SK-N-SH treated with all-trans-retinoic acid at 6 μM for 48 hours (cell line): ENCODE measurements around the gene RIT1.

Experiments used
- ATAC-seq: fragments of 200-7000 bp; cut with Tn5 transposase; 3 replicates; pipeline ENCODE4 v1.9.1; 2020; ENCODE audit warnings: mild to moderate bottlenecking, moderate library complexity
- ARNTL ChIP-seq: fragments of 450-650 bp; formaldehyde crosslinking; IDR thresholded peaks from 2 replicates; pipeline ENCODE4 v1.5.0; 2020; ENCODE audit warnings: low read depth, mild to moderate bottlenecking, moderate library complexity, borderline replicate concordance
- BACH2 ChIP-seq: fragments of 250-450 bp; sonication (Bioruptor Pico); IDR thresholded peaks from 2 replicates; pipeline ENCODE4 v1.9.0; 2021; ENCODE audit warnings: mild to moderate bottlenecking, borderline replicate concordance
- CSDC2 ChIP-seq: fragments of 250-450 bp; sonication (Bioruptor Pico); IDR thresholded peaks from 2 replicates; pipeline ENCODE4 v1.5.0; 2020; ENCODE audit warnings: mild to moderate bottlenecking, moderate library complexity
- ESRRG ChIP-seq: fragments of 250-450 bp; sonication (Bioruptor Pico); IDR thresholded peaks from 2 replicates; pipeline ENCODE4 v1.6.1; 2021; ENCODE audit warnings: mild to moderate bottlenecking
- ISL1 ChIP-seq: fragments of 250-450 bp; sonication (Bioruptor Pico); IDR thresholded peaks from 2 replicates; pipeline ENCODE4 v2.1.2; 2022; ENCODE audit warnings: mild to moderate bottlenecking, moderate library complexity
- PPARA ChIP-seq: fragments of 250-450 bp; sonication (Bioruptor Pico); IDR thresholded peaks from 2 replicates; pipeline ENCODE4 v1.5.0; 2020; ENCODE audit warnings: mild to moderate bottlenecking, borderline replicate concordance
- RARB ChIP-seq: fragments of 250-450 bp; sonication (Bioruptor Pico); IDR thresholded peaks from 2 replicates; pipeline ENCODE4 v1.8.0; 2021; ENCODE audit warnings: mild to moderate bottlenecking, moderate library complexity
- SNAI2 ChIP-seq: fragments of 250-450 bp; sonication (Bioruptor Pico); IDR thresholded peaks from 2 replicates; pipeline ENCODE4 v1.5.0; 2020; ENCODE audit warnings: mild to moderate bottlenecking, moderate library complexity
- TCF4 ChIP-seq: fragments of 250-450 bp; sonication (Bioruptor Pico); IDR thresholded peaks from 2 replicates; pipeline ENCODE4 v1.8.0; 2021; ENCODE audit warnings: mild to moderate bottlenecking, moderate library complexity, borderline replicate concordance
- TOX ChIP-seq: fragments of 250-450 bp; sonication (Bioruptor Pico); IDR thresholded peaks from 2 replicates; pipeline ENCODE4 v1.8.0; 2021; ENCODE audit warnings: mild to moderate bottlenecking, moderate library complexity, borderline replicate concordance
- ZC3H10 ChIP-seq: fragments of 250-450 bp; sonication (Bioruptor Pico); IDR thresholded peaks from 2 replicates; pipeline ENCODE4 v1.5.1; 2021; ENCODE audit warnings: mild to moderate bottlenecking, moderate library complexity
- ZFP3 ChIP-seq: fragments of 250-450 bp; sonication (Bioruptor Pico); IDR thresholded peaks from 2 replicates; pipeline ENCODE4 v1.5.0; 2020; ENCODE audit warnings: mild to moderate bottlenecking, moderate library complexity
- ZFP30 ChIP-seq: fragments of 450-650 bp; formaldehyde crosslinking; IDR thresholded peaks from 2 replicates; pipeline ENCODE4 v1.5.0; 2022; ENCODE audit warnings: mild to moderate bottlenecking, moderate library complexity
- ZNF565 ChIP-seq: fragments of 450-650 bp; formaldehyde crosslinking; conservative IDR thresholded peaks from 2 replicates; pipeline ENCODE4 v1.5.0; 2020; ENCODE audit warnings: low read depth, mild to moderate bottlenecking, moderate library complexity
- ZNF8 ChIP-seq: fragments of 450-650 bp; formaldehyde crosslinking; IDR thresholded peaks from 2 replicates; pipeline ENCODE4 v1.5.0; 2020; ENCODE audit warnings: mild to moderate bottlenecking, moderate library complexity
- TF ChIP-seq, protein P1 (sequence below): fragments of 250-450 bp; sonication (Bioruptor Pico); IDR thresholded peaks from 2 replicates; pipeline ENCODE4 v1.5.0; 2020; ENCODE audit warnings: mild to moderate bottlenecking, moderate library complexity
- TF ChIP-seq, protein P2 (sequence below): fragments of 250-450 bp; sonication (Bioruptor Pico); IDR thresholded peaks from 2 replicates; pipeline ENCODE4 v1.5.1; 2021; ENCODE audit warnings: mild to moderate bottlenecking, moderate library complexity
- TF ChIP-seq, protein P3 (sequence below): fragments of 250-450 bp; sonication (Bioruptor Pico); IDR thresholded peaks from 2 replicates; pipeline ENCODE4 v1.5.1; 2020; ENCODE audit warnings: low read depth, mild to moderate bottlenecking, moderate library complexity
- TF ChIP-seq, protein P4 (sequence below): fragments of 250-450 bp; sonication (Bioruptor Pico); IDR thresholded peaks from 2 replicates; pipeline ENCODE4 v1.8.0; 2020; ENCODE audit warnings: mild to moderate bottlenecking, moderate library complexity, borderline replicate concordance
- TF ChIP-seq, protein P5 (sequence below): fragments of 250-450 bp; sonication (Bioruptor Pico); IDR thresholded peaks from 2 replicates; pipeline ENCODE4 v1.8.0; 2021; ENCODE audit warnings: low read depth, mild to moderate bottlenecking, moderate library complexity, borderline replicate concordance

Gene RIT1

DNA sequence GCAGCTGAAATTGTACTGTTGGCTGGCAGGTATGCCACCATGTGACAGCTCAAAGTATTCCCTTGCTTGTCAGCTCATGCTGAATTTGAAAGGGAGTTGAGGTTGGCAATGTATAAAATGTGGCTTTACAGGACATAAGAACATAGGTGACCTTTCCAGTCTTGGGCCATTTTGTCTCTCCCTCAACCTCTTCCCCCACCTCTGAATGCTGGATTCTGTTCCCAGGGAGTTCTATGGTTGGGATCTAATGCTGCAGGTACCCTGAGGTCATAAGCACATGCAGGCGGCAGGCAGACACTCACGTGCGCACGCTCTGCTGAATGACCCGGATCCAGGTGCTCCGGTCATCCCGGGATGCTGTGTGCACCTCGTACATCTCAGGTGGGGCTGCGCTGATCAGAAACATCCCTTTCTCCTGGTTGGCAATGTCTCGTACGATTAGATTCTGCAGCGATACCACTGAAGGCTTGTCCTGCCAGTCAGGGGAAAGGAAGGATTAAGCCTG lies 46.3 kb upstream of the RIT1 start:
- ATAC-seq = no peak
- no peak for TF ChIP-seq SNAI2
- no peak for TF ChIP-seq ISL1 (CRISPR knock-in tag)
- TF ChIP-seq, protein P1, sequence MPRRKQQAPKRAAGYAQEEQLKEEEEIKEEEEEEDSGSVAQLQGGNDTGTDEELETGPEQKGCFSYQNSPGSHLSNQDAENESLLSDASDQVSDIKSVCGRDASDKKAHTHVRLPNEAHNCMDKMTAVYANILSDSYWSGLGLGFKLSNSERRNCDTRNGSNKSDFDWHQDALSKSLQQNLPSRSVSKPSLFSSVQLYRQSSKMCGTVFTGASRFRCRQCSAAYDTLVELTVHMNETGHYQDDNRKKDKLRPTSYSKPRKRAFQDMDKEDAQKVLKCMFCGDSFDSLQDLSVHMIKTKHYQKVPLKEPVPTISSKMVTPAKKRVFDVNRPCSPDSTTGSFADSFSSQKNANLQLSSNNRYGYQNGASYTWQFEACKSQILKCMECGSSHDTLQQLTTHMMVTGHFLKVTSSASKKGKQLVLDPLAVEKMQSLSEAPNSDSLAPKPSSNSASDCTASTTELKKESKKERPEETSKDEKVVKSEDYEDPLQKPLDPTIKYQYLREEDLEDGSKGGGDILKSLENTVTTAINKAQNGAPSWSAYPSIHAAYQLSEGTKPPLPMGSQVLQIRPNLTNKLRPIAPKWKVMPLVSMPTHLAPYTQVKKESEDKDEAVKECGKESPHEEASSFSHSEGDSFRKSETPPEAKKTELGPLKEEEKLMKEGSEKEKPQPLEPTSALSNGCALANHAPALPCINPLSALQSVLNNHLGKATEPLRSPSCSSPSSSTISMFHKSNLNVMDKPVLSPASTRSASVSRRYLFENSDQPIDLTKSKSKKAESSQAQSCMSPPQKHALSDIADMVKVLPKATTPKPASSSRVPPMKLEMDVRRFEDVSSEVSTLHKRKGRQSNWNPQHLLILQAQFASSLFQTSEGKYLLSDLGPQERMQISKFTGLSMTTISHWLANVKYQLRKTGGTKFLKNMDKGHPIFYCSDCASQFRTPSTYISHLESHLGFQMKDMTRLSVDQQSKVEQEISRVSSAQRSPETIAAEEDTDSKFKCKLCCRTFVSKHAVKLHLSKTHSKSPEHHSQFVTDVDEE = no peak
- TF ChIP-seq, protein P2, sequence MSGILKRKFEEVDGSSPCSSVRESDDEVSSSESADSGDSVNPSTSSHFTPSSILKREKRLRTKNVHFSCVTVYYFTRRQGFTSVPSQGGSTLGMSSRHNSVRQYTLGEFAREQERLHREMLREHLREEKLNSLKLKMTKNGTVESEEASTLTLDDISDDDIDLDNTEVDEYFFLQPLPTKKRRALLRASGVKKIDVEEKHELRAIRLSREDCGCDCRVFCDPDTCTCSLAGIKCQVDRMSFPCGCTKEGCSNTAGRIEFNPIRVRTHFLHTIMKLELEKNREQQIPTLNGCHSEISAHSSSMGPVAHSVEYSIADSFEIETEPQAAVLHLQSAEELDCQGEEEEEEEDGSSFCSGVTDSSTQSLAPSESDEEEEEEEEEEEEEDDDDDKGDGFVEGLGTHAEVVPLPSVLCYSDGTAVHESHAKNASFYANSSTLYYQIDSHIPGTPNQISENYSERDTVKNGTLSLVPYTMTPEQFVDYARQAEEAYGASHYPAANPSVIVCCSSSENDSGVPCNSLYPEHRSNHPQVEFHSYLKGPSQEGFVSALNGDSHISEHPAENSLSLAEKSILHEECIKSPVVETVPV = no peak
- TF ChIP-seq ZFP30 (CRISPR knock-in tag) = no peak
- TF ChIP-seq PPARA (CRISPR knock-in tag) = no peak

DNA sequence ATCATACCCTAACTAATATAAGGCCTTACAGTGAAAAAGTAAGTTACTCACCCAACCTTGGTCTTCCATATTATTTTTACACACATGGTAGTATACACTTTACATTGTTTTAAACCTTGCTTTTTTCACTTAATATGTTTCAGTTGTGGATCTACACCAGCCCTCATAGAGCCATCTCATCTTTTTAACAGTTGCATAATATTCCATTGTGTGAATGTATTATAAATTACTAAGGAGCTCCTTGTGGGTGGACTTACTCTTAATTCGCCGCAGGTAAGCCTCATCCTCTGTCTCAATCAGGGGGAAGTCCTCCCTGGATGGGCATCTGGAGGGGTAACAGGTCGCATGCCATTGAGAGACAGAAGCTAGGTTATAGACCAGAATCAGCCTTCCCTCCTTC lies 43.5 kb upstream of the RIT1 start:
- TF ChIP-seq TOX (CRISPR knock-in tag) (no peak), SNAI2 (no peak), BACH2 (CRISPR knock-in tag) (no peak), ARNTL (CRISPR knock-in tag) (no peak), ESRRG (CRISPR knock-in tag) (no peak), ISL1 (CRISPR knock-in tag) (no peak), ZNF565 (no peak), TCF4 (CRISPR knock-in tag) (no peak), CSDC2 (no peak), ZC3H10 (CRISPR knock-in tag) (no peak), ZNF8 (no peak), ZFP3 (CRISPR knock-in tag) (no peak), RARB (CRISPR knock-in tag) (no peak)
- TF ChIP-seq, protein P3, sequence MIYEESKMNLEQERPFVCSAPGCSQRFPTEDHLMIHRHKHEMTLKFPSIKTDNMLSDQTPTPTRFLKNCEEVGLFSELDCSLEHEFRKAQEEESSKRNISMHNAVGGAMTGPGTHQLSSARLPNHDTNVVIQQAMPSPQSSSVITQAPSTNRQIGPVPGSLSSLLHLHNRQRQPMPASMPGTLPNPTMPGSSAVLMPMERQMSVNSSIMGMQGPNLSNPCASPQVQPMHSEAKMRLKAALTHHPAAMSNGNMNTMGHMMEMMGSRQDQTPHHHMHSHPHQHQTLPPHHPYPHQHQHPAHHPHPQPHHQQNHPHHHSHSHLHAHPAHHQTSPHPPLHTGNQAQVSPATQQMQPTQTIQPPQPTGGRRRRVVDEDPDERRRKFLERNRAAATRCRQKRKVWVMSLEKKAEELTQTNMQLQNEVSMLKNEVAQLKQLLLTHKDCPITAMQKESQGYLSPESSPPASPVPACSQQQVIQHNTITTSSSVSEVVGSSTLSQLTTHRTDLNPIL = no peak
- TF ChIP-seq, protein P2 = no peak
- TF ChIP-seq, protein P4, sequence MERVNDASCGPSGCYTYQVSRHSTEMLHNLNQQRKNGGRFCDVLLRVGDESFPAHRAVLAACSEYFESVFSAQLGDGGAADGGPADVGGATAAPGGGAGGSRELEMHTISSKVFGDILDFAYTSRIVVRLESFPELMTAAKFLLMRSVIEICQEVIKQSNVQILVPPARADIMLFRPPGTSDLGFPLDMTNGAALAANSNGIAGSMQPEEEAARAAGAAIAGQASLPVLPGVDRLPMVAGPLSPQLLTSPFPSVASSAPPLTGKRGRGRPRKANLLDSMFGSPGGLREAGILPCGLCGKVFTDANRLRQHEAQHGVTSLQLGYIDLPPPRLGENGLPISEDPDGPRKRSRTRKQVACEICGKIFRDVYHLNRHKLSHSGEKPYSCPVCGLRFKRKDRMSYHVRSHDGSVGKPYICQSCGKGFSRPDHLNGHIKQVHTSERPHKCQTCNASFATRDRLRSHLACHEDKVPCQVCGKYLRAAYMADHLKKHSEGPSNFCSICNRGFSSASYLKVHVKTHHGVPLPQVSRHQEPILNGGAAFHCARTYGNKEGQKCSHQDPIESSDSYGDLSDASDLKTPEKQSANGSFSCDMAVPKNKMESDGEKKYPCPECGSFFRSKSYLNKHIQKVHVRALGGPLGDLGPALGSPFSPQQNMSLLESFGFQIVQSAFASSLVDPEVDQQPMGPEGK (CRISPR knock-in tag) = no peak
- TF ChIP-seq, protein P1 = no peak
- no peak for ATAC-seq

DNA sequence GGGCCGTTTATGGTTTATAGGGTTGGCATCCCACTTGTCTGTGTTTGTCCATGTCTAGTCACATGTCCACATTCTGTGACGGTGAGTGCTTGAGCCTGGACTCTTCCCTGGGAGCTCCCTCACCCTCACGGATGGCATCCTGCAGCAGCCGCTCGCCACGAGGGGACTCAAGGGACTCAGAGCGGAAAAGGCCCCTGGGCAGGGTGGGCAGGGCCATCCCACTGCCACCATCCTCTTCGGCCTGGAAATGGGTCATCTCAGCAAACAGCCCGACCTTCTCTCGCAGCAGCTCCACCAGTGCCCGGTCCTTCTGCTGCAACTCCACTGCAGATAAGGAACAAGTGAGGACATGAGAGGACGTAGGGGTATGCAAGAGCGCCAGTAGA lies 41.3 kb upstream of the RIT1 start:
- ATAC-seq = no peak
- no peak for TF ChIP-seq ZFP30 (CRISPR knock-in tag)
- no peak for TF ChIP-seq TCF4 (CRISPR knock-in tag)
- TF ChIP-seq, protein P5, sequence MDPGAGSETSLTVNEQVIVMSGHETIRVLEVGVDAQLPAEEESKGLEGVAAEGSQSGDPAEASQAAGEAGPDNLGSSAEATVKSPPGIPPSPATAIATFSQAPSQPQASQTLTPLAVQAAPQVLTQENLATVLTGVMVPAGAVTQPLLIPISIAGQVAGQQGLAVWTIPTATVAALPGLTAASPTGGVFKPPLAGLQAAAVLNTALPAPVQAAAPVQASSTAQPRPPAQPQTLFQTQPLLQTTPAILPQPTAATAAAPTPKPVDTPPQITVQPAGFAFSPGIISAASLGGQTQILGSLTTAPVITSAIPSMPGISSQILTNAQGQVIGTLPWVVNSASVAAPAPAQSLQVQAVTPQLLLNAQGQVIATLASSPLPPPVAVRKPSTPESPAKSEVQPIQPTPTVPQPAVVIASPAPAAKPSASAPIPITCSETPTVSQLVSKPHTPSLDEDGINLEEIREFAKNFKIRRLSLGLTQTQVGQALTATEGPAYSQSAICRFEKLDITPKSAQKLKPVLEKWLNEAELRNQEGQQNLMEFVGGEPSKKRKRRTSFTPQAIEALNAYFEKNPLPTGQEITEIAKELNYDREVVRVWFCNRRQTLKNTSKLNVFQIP = no peak
- TF ChIP-seq, protein P1 = no peak
- no peak for TF ChIP-seq ZNF565
- no peak for TF ChIP-seq RARB (CRISPR knock-in tag)
